K562 (cell line): ENCODE measurements around the gene SEBOX. TPM values are rescaled to one million over a fixed set of nuclear protein-coding genes. Genes with fewer than 3 reads are reported as not detected.

Experiments used
- ATAC-seq: fragments of 200-7000 bp; cut with Tn5 transposase; 3 replicates; pipeline ENCODE4 v1.9.1; 2020; ENCODE audit warnings: moderate library complexity
- BruUV-seq: library from RNA; stranded (reverse); fragments of 400-500 nt; replicated peaks from 2 replicates; lab custom pipeline; 2021; lab: Mats Ljungman, UMichigan
- CTCF ChIA-PET: fragments of 300-600 bp; formaldehyde crosslinking; extraction: SDS; loops from one replicate; lab custom pipeline; 2021; ENCODE audit warnings: low intra/inter-chr PET ratio; lab: Yijun Ruan, JAX
- POLR2A ChIA-PET: fragments of 300-600, 350-650 bp; sonication (Branson Sonifier 250); formaldehyde crosslinking; extraction: SDS; loops from one replicate; lab custom pipeline; 2021; ENCODE audit warnings: antibody characterized with exemption, inconsistent platforms; lab: Yijun Ruan, JAX
- DNase-seq, 4 experiments: peaks; one replicate each; pipeline versions ENCODE4 v3.0.0 to v3.0.0-alpha.2; 2011 to 2018; ENCODE audit warnings: low spot score in 3 of 4, mixed read lengths in 3 of 4; ENCODE audit errors: extremely low read depth in 1 of 4
- FAIRE-seq: peaks from 2 replicates; lab custom pipeline; 2011; peaks lifted over from hg19 to GRCh38; lab: Jason Lieb, UNC
- H2AFZ ChIP-seq: 2 replicates; pipeline ENCODE4 v1.6.0; 2011; ENCODE audit warnings: low read depth, low read length, control low read depth, inconsistent platforms
- H3K27ac ChIP-seq: fragments of 200-600 bp; 3 replicates; pipeline ENCODE4 v1.8.0; 2011; ENCODE audit warnings: low read depth, mild to moderate bottlenecking, control low read depth, inconsistent platforms, low read length, moderate library complexity, mixed read lengths; ENCODE audit errors: extremely low read depth
- H3K27me3 ChIP-seq, 2 experiments: fragments of 300-600 bp in 1 of 2; 2 replicates in 1 of 2; 3 replicates in 1 of 2; pipeline versions ENCODE4 v1.6.0 to v1.8.0; 2011; ENCODE audit warnings: inconsistent platforms in 2 of 2, low read length in 2 of 2, mild to moderate bottlenecking in 1 of 2, mixed read lengths in 1 of 2, moderate library complexity in 1 of 2; ENCODE audit not compliant: control insufficient read depth in 2 of 2, insufficient read depth in 2 of 2
- H3K36me3 ChIP-seq: fragments of 300-600 bp; 3 replicates; pipeline ENCODE4 v1.8.0; 2011; ENCODE audit warnings: mild to moderate bottlenecking, low read length, inconsistent platforms; ENCODE audit not compliant: control insufficient read depth, insufficient read depth
- H3K4me1 ChIP-seq, 2 experiments: fragments of 200-600 bp in 1 of 2; replicated peaks in 1 of 2; 2 replicates in 1 of 2; 3 replicates in 1 of 2; pipeline versions ENCODE4 v1.5.1 to v1.8.0; 2011; ENCODE audit warnings: inconsistent platforms in 2 of 2, low read length in 2 of 2, mild to moderate bottlenecking in 1 of 2, mixed read lengths in 1 of 2, moderate library complexity in 1 of 2; ENCODE audit not compliant: control insufficient read depth in 2 of 2, insufficient read depth in 2 of 2
- H3K4me2 ChIP-seq: 2 replicates; pipeline ENCODE4 v1.6.1; 2011; ENCODE audit warnings: low read length, control low read depth, inconsistent platforms, mixed read lengths; ENCODE audit not compliant: insufficient read depth
- H3K4me3 ChIP-seq: fragments of 200-600 bp; sonication (generic), shearing (Covaris generic); 2 replicates; pipeline ENCODE4 v1.5.1; 2016; ENCODE audit warnings: control low read depth, inconsistent platforms
- H3K79me2 ChIP-seq: fragments of 200-600 bp; 3 replicates; pipeline ENCODE4 v1.8.0; 2011; ENCODE audit warnings: low read length, inconsistent platforms; ENCODE audit not compliant: control insufficient read depth, insufficient read depth
- H3K9ac ChIP-seq, 2 experiments: 2 replicates each; pipeline versions ENCODE4 v1.6.0 to v1.6.1; 2011; ENCODE audit warnings: low read depth in 2 of 2, low read length in 2 of 2, control low read depth in 1 of 2, inconsistent platforms in 1 of 2, mild to moderate bottlenecking in 1 of 2, mixed read lengths in 1 of 2; ENCODE audit not compliant: insufficient read depth in 1 of 2
- H3K9me1 ChIP-seq: one replicate; pipeline ENCODE4 v1.6.0; 2011; ENCODE audit warnings: inconsistent platforms, mild to moderate bottlenecking, low read length, moderate library complexity; ENCODE audit not compliant: control insufficient read depth, insufficient read depth
- H3K9me3 ChIP-seq: replicated peaks from 2 replicates; pipeline ENCODE4 v1.5.1; 2011; ENCODE audit warnings: low read depth, low read length, inconsistent platforms; ENCODE audit not compliant: control insufficient read depth, insufficient read depth
- H4K20me1 ChIP-seq: replicated peaks from 2 replicates; pipeline ENCODE4 v1.6.1; 2011; ENCODE audit warnings: low read length, inconsistent platforms, mixed read lengths; ENCODE audit not compliant: control insufficient read depth, insufficient read depth
- BCL6 ChIP-seq: fragments of 250-450 bp; sonication (Bioruptor Pico); IDR thresholded peaks from 2 replicates; pipeline ENCODE4 v1.4.0; 2020
- FOXK2 ChIP-seq, 2 experiments: fragments of 450-650 bp; IDR thresholded peaks in 1 of 2; conservative IDR thresholded peaks in 1 of 2; 2 replicates each; pipeline ENCODE4 v1.6.1; 2016; ENCODE audit warnings: low read depth in 2 of 2, mild to moderate bottlenecking in 1 of 2
- MCM2 ChIP-seq: fragments of 450-650 bp; IDR thresholded peaks from 2 replicates; pipeline ENCODE4 v1.6.1; 2017; ENCODE audit warnings: low read depth, mild to moderate bottlenecking
- NR4A1 ChIP-seq, 2 experiments: fragments of 250-450 bp in 1 of 2; fragments of 450-650 bp in 1 of 2; sonication (Bioruptor Pico) in 1 of 2; IDR thresholded peaks; 2 replicates each; pipeline versions ENCODE4 v1.4.0 to v1.6.1; 2016 to 2020; ENCODE audit warnings: mild to moderate bottlenecking in 2 of 2, missing compliant biosample characterization in 1 of 2, missing genetic modification characterization in 1 of 2, moderate library complexity in 1 of 2
- WGBS: fragments of 100-300 bp; shearing (Covaris generic); methylation state at CpG from one replicate; pipeline ENCODE4 v1.1.6; 2016; ENCODE audit warnings: low coverage, mixed read lengths; ENCODE audit not compliant: insufficient coverage; ENCODE audit errors: missing lambda C conversion rate; 5-methylcytosine and 5-hydroxymethylcytosine counted together
- in situ Hi-C: fragments of 300-500 bp; cut with MboI; formaldehyde crosslinking; loops from 4 replicates; pipeline ENCODE4 v1.15.0; 2018; ENCODE audit warnings: inconsistent platforms, mixed read lengths
- intact Hi-C: fragments of 100-400 bp; cut with micrococcal nuclease; formaldehyde crosslinking; loops from 2 replicates; pipeline ENCODE4 v1.14.2; 2022
- polyA plus RNA-seq, 8 experiments: library from polyadenylated mRNA; depleted of rRNA in 4 of 8; stranded (reverse) in 5 of 8; unstranded in 3 of 8; fragments of >200 nt; fragmentation: Nextera tagmentation in 2 of 8; fragmentation: Illumina TruSeq in 1 of 8; extraction: Ambion mirVana in 2 of 8; extraction: Trizol in 1 of 8; gene quantifications; 2 replicates each; pipeline versions ENCODE4 v1.2.1 to v1.2.3, GENCODE V29; 2011 to 2014; ENCODE audit warnings: inconsistent platforms in 1 of 8, missing spikeins in 1 of 8
- total RNA-seq, 7 experiments: library from RNA; depleted of rRNA in 6 of 7; stranded (reverse); fragments of >200 nt in 6 of 7; fragmentation: Illumina TruSeq in 2 of 7; extraction: Trizol in 2 of 7; gene quantifications; 2 replicates each; pipeline versions ENCODE4 v1.2.1 to v1.2.3, GENCODE V29; 2011 to 2021; ENCODE audit warnings: low replicate concordance in 1 of 7
- TF ChIP-seq, protein P1 (sequence below): IDR thresholded peaks from 2 replicates; pipeline ENCODE4 v1.6.1; 2016; ENCODE audit warnings: missing genetic modification characterization, missing compliant biosample characterization
- TF ChIP-seq, protein P2 (sequence below): sonication (generic); formaldehyde crosslinking; IDR thresholded peaks from 2 replicates; pipeline ENCODE4 v1.5.0; 2020; ENCODE audit warnings: missing genetic modification reagents
- TF ChIP-seq, protein P3 (sequence below): sonication (generic); formaldehyde crosslinking; IDR thresholded peaks from 2 replicates; pipeline ENCODE4 v1.8.0; 2022; ENCODE audit warnings: mild to moderate bottlenecking, missing genetic modification reagents
- TF ChIP-seq, protein P4 (sequence below): fragments of 450-650 bp; formaldehyde crosslinking; IDR thresholded peaks from 2 replicates; pipeline ENCODE4 v1.4.0; 2020; ENCODE audit warnings: mild to moderate bottlenecking, moderate library complexity
- TF ChIP-seq, protein P5 (sequence below): fragments of 450-650 bp; IDR thresholded peaks from 2 replicates; pipeline ENCODE4 v1.7.1; 2018; ENCODE audit warnings: mild to moderate bottlenecking, low read depth; ENCODE audit not compliant: partially characterized antibody
- TF ChIP-seq, protein P6 (sequence below): fragments of 450-650 bp; formaldehyde crosslinking; IDR thresholded peaks from 2 replicates; pipeline ENCODE4 v1.4.0; 2022; ENCODE audit warnings: missing genetic modification characterization
- TF ChIP-seq, protein P7 (sequence below): IDR thresholded peaks from 2 replicates; pipeline ENCODE4 v1.6.1; 2011; ENCODE audit not compliant: insufficient read length; ENCODE audit errors: extremely low read depth

SEBOX gene
- total and polyA plus RNA-seq, 9 of the 15 experiments (the other 6 are each of a cell fraction or from before 2014, with no cell fraction given) = not detected

DNA sequence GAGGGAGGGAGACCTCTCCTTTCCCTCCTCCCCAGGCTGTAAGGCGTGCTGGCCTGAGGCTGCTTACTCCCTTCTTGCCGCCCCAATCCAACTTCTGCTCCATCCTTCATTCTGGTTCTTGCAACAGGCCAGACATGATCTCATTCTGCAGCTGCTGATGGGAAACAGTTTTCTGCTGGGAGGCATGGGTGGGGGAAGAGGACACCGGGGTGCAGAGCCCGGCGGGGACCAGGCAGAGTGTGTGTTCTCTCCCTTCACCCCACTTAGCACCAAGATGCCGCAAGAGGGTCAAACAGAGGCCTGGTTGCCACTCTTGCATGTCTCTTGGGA, 7.9 kb upstream of the SEBOX start:
- in situ Hi-C loops = no loop called here
- H3K4me3 ChIP-seq = no peak overlapping the region
- TF ChIP-seq, protein P1, sequence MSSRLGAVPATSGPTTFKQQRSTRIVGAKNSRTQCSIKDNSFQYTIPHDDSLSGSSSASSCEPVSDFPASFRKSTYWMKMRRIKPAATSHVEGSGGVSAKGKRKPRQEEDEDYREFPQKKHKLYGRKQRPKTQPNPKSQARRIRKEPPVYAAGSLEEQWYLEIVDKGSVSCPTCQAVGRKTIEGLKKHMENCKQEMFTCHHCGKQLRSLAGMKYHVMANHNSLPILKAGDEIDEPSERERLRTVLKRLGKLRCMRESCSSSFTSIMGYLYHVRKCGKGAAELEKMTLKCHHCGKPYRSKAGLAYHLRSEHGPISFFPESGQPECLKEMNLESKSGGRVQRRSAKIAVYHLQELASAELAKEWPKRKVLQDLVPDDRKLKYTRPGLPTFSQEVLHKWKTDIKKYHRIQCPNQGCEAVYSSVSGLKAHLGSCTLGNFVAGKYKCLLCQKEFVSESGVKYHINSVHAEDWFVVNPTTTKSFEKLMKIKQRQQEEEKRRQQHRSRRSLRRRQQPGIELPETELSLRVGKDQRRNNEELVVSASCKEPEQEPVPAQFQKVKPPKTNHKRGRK (tag) = no peak
- TF ChIP-seq, protein P2, sequence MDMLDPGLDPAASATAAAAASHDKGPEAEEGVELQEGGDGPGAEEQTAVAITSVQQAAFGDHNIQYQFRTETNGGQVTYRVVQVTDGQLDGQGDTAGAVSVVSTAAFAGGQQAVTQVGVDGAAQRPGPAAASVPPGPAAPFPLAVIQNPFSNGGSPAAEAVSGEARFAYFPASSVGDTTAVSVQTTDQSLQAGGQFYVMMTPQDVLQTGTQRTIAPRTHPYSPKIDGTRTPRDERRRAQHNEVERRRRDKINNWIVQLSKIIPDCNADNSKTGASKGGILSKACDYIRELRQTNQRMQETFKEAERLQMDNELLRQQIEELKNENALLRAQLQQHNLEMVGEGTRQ (CRISPR knock-in tag) = no peak
- TF ChIP-seq, protein P3, sequence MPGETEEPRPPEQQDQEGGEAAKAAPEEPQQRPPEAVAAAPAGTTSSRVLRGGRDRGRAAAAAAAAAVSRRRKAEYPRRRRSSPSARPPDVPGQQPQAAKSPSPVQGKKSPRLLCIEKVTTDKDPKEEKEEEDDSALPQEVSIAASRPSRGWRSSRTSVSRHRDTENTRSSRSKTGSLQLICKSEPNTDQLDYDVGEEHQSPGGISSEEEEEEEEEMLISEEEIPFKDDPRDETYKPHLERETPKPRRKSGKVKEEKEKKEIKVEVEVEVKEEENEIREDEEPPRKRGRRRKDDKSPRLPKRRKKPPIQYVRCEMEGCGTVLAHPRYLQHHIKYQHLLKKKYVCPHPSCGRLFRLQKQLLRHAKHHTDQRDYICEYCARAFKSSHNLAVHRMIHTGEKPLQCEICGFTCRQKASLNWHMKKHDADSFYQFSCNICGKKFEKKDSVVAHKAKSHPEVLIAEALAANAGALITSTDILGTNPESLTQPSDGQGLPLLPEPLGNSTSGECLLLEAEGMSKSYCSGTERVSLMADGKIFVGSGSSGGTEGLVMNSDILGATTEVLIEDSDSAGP (CRISPR knock-in tag) = no peak
- TF ChIP-seq, protein P4, sequence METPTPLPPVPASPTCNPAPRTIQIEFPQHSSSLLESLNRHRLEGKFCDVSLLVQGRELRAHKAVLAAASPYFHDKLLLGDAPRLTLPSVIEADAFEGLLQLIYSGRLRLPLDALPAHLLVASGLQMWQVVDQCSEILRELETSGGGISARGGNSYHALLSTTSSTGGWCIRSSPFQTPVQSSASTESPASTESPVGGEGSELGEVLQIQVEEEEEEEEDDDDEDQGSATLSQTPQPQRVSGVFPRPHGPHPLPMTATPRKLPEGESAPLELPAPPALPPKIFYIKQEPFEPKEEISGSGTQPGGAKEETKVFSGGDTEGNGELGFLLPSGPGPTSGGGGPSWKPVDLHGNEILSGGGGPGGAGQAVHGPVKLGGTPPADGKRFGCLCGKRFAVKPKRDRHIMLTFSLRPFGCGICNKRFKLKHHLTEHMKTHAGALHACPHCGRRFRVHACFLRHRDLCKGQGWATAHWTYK (CRISPR knock-in tag) = no peak
- TF ChIP-seq, protein P5, sequence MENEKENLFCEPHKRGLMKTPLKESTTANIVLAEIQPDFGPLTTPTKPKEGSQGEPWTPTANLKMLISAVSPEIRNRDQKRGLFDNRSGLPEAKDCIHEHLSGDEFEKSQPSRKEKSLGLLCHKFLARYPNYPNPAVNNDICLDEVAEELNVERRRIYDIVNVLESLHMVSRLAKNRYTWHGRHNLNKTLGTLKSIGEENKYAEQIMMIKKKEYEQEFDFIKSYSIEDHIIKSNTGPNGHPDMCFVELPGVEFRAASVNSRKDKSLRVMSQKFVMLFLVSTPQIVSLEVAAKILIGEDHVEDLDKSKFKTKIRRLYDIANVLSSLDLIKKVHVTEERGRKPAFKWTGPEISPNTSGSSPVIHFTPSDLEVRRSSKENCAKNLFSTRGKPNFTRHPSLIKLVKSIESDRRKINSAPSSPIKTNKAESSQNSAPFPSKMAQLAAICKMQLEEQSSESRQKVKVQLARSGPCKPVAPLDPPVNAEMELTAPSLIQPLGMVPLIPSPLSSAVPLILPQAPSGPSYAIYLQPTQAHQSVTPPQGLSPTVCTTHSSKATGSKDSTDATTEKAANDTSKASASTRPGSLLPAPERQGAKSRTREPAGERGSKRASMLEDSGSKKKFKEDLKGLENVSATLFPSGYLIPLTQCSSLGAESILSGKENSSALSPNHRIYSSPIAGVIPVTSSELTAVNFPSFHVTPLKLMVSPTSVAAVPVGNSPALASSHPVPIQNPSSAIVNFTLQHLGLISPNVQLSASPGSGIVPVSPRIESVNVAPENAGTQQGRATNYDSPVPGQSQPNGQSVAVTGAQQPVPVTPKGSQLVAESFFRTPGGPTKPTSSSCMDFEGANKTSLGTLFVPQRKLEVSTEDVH = no peak
- TF ChIP-seq FOXK2 (conservative IDR thresholded peaks at IDR 0.05 in 1 of 2, IDR thresholded peaks at IDR 0.05 in 1 of 2; ENCODE audit: low read depth in 2 of 2) (no peak), NR4A1 (CRISPR knock-in tag; IDR thresholded peaks at IDR 0.05) (no peak), NR4A1 (tag; IDR thresholded peaks at IDR 0.05) (no peak), BCL6 (CRISPR knock-in tag) (no peak), MCM2 (no peak)
- TF ChIP-seq, protein P6, sequence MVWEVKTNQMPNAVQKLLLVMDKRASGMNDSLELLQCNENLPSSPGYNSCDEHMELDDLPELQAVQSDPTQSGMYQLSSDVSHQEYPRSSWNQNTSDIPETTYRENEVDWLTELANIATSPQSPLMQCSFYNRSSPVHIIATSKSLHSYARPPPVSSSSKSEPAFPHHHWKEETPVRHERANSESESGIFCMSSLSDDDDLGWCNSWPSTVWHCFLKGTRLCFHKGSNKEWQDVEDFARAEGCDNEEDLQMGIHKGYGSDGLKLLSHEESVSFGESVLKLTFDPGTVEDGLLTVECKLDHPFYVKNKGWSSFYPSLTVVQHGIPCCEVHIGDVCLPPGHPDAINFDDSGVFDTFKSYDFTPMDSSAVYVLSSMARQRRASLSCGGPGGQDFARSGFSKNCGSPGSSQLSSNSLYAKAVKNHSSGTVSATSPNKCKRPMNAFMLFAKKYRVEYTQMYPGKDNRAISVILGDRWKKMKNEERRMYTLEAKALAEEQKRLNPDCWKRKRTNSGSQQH = no peak
- TF ChIP-seq, protein P7, sequence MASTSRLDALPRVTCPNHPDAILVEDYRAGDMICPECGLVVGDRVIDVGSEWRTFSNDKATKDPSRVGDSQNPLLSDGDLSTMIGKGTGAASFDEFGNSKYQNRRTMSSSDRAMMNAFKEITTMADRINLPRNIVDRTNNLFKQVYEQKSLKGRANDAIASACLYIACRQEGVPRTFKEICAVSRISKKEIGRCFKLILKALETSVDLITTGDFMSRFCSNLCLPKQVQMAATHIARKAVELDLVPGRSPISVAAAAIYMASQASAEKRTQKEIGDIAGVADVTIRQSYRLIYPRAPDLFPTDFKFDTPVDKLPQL = no peak

More for the DNA sequence above, 7.9 kb upstream of the SEBOX start:
- Histone ChIP-seq H3K9ac (no peak overlapping the region), H3K36me3 (no peaks in the 10 kb centered on the region), H2AFZ (no peak overlapping the region), H3K27ac (no peak overlapping the region), H3K79me2 (no peaks in the 10 kb centered on the region), H4K20me1 (peaks cover 14% of the 10 kb centered on the region), H3K4me1 (peaks cover 16 to 35% of the 10 kb centered on the region in 2 experiments), H3K4me2 (no peak overlapping the region), H3K9me1 (peaks cover 5% of the 10 kb centered on the region), H3K27me3 (peaks cover 0 to 4% of the 10 kb centered on the region in 2 experiments; a peak in 1 of 5 replicates), H3K9me3 (no peaks in the 10 kb centered on the region)
- intact Hi-C loops = no loop called here
- ChIA-PET POLR2A (interaction anchor here (1.2 kb wide), 1 partner anchor 15 kb away, joined by 5 read pairs; the partner anchor contains the start of gene POLDIP2), CTCF (no interaction called here)
- BruUV-seq = no TSS peak
- WGBS = 32% methylated on average over 2 of the region's 6 CpGs
- FAIRE-seq (no peak), DNase-seq (no peak), ATAC-seq (no peak)
